Measurements from ENCODE around the gene PIK3IP1.
"Not testable (repeated sequence)": the region's sequence is repeated elsewhere in the genome, so short reads cannot be mapped to it uniquely, and the experiment has no call there.

PIK3IP1 gene

DNA sequence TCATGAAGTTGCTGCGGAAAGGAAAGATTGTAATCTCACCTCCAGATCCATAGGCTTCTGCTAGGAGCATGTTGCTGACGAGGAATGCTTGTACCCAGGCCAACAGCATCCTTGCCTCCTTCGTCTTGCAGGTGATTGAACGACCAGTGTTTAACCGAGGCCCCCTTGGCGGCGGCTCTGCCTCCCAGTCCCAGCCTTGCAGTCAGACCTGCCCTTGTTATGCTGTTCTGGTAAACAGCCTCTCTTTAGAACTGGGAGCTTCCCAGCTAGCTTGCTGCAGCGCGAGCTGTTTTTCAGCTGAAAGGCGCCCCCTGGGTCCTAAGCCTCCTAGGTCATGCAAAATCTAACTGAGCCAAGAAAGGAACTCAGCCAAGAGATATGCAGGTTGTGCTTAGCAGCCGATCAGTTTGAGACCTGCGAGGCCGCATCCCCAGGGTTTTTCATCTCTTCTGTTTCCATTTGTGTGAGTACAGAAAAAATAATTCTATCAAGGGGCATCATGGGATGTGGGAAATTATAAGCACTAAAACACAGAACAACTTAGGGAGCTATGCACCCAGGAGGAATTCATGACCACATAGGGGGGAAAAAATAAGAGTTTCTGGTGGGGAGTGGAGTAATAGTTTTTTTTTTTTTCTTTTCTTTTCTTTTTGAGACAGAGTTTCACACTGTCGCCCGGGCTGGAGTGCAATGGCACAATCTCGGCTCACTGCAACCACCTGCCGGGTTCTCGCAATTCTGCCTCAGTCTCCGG lies at the start of gene PIK3IP1:
PIK3IP1 (minus strand) TSS at position 253 of the 754 bp plus-strand sequence; CDS start at position 109, 144 bp downstream.
- DNase-seq (ENCODE audit: low read depth in 2 of 2) = peak; percentile 72 to 75

DNA sequence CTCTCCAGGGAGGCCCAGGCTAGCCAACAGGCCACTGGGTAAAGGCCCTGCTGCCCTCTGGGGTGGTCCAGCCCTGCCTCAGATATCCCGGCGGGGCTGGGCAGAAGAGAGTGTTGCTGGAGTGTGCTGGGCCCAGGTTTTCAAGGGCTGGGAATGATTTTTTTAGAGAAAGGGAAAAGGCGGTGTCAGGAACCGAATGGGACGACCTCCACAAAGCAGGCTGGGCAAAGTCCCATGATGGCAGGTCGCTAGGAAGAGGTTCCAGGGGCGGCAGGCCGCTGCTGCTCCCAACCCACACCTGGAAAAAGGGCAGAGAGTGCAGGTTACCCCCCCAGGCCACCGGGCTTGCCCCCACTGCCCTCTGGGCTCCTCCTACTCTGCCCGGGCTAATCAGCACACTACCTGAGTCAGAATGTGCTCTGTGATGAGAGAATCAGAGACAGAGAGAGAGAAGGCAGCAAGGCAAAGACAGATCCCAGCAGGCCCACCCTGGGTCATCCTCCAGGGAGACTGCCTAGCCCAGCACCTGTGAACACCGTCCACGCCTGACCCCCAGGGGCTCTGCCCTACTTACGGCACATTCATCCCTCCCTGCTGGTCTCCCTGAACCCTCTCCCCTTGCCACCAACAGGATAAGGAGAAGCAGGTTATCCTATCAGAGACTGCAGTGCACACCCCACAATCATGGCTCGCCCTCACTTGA lies 49.2 kb upstream of the PIK3IP1 start:
- no peak for DNase-seq (ENCODE audit: low read depth in 2 of 2)

DNA sequence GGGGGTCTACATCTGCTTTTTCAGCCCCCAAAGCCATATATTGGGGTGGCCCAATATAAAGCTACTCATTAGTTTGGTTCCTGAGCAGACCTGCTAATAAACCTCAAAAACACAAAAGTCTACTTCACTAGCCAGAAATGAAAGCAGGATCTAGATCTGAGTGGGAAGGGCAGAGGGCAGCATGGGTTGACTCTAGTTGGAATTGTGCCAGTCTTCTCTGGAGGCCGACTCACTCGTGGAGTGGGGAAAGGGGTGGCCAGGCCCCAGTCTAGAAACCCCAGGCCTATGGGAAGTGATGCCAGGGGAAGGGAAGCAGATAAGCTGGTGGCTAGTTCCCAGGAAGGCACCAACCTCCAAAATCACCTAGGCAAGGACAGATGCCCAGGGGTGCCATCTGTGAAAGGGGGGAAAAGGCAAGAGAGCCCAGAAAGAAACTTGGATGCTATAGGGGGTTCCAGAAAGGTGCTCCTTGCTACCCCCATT lies 48.5 kb upstream of the PIK3IP1 start:
- no peak for DNase-seq (ENCODE audit: low read depth in 2 of 2)

DNA sequence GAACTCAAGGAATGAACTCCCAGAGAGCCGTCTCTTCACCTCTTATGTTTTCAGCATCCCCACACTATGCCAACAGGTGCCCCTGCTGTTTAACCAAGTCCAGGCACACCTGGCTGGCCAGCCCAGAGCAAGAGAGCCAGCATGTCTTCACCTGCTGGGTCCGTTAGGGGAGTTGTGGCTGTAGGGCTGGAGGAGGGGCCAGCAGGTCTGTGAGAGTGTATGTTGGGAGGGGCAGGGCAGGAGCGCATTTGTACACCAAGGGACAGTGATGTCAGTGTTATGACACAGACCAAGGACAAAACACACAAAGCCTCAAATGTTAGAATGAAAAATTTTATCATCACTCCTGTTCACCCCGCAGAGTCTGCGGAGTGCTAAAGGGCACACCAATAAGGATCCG lies 48.1 kb upstream of the PIK3IP1 start:
- DNase-seq (ENCODE audit: low read depth in 2 of 2) = no peak

DNA sequence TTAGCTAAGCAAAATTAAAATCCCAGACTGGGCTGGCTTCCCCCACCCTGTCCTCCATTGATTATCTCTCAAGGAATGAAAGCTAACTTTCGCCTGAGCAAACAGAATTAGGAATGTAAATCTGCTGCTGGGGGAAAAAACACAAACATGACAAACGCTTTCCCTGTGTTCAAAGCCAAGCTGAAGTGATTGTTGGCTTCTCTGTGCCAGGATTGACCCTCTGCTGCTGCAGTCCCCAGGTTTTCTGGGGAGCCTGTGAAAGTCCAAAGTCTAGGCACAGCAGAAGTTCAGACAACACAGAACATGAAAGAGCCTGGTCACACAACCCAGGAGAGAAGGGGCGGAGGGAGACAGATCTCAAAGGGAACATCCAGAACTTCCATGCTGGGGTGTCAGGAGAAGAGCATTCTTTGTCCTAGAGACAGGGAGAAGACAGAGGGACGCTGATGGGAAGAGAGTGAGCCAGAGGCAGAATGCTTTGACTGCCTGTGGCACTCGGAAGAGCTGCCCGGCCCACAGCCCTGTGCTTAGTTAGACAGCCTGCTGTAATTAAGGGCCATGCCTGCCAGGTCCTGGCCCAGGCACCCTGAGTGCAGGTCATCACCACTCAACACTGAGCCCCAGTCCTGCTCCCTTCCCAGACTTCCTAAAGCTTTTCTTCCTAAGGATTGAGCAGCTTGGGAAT lies 47.0 kb upstream of the PIK3IP1 start:
- no peak for DNase-seq (ENCODE audit: low read depth in 2 of 2)

DNA sequence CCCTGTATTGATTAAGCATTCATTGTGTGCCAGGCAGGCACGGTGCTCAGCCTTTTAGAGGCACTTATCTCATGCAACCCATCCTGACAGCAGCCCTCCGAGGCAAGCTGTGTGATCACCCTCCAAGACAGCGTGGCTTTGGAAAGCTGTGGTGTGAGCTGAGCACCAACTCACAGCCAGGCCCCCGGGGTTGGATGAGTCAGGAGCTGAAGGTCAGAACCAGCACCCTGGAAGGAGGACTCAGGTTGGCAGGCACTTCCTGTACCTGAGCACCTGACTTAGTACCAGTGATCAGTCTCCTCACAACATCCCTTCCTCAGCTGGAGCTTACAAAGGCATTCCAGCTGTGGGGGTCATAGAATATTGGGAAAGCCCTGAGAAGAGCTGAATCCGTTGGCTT lies 44.9 kb upstream of the PIK3IP1 start:
- DNase-seq (ENCODE audit: low read depth in 2 of 2) = peak in 1 of 2 donors; percentile 20

GRCh38 chr22:31334329-31334728 lies 42.0 kb upstream of the PIK3IP1 start:
- DNase-seq (ENCODE audit: low read depth in 2 of 2) = no peak

DNA sequence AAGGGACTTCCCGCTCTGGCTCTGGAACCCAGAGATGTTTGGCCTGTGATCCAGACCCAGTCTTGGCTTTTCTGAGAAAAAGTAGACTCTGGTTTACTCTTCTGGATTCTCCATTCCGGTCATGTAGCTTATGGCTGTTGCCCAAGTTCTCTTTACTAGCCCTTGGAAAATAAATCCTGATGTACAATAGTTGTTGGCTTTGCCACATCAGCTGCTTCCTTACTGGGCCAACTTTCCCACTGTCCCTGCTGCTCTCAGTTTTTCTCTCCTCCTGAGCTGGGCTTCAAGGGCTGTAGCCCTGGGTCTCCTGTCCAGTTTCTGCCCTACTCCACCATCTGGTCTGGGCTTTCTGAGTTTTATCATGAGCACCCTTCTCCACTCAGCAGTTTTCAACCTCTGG lies 41.4 kb upstream of the PIK3IP1 start:
- no peak for DNase-seq (ENCODE audit: low read depth in 2 of 2)

DNA sequence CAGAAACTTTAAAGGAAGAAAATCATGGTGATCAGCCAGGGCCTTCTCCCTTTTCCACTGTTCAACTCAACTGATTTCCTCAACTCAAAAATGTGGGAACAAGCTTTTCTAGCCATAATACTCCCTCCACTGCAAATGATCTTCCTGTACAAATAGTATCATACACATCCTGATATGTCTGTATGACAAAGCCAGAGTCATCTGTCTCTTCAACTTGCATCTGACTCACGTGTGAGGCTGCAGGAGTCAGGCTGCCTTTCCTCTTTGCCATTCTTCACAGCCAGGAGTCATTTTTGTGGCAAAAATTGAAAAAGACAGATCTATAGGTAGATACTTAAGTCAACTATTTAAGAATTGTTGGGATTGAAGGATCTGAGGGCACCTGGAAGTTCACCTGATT lies 40.6 kb upstream of the PIK3IP1 start:
- DNase-seq (ENCODE audit: low read depth in 2 of 2) = no peak

GRCh38 chr22:31332010-31332409 lies 39.7 kb upstream of the PIK3IP1 start:
- no peak for DNase-seq (ENCODE audit: low read depth in 2 of 2)

- no peak for DNase-seq (ENCODE audit: low read depth in 2 of 2)
Measured at GRCh38 chr22:31329453-31330215, 37.3 kb upstream of the PIK3IP1 start.

- no peak for DNase-seq (ENCODE audit: low read depth in 2 of 2)
Measured at GRCh38 chr22:31329029-31329428, 36.7 kb upstream of the PIK3IP1 start.

DNA sequence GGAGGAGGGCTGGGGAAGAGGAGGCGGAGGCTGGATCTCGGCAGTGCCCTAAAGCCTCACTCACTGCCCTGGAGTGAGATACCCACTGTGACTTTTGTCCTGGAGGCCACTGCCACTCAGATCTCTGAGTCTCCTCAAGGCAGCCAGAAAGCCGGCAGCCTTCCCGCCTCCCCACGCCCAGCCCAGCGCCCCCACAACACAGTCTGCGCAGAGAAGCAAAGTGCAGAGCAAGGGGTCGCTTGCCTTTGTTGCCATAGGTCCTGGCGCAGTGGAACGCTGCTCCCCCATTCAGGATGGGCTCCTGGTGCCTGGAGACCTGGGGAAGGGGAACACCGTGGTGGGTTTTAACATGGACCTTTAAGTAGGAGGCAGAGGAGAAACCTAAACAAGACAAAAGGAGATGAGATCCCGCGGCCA lies 36.3 kb upstream of the PIK3IP1 start:
- no peak for DNase-seq (ENCODE audit: low read depth in 2 of 2)

DNA sequence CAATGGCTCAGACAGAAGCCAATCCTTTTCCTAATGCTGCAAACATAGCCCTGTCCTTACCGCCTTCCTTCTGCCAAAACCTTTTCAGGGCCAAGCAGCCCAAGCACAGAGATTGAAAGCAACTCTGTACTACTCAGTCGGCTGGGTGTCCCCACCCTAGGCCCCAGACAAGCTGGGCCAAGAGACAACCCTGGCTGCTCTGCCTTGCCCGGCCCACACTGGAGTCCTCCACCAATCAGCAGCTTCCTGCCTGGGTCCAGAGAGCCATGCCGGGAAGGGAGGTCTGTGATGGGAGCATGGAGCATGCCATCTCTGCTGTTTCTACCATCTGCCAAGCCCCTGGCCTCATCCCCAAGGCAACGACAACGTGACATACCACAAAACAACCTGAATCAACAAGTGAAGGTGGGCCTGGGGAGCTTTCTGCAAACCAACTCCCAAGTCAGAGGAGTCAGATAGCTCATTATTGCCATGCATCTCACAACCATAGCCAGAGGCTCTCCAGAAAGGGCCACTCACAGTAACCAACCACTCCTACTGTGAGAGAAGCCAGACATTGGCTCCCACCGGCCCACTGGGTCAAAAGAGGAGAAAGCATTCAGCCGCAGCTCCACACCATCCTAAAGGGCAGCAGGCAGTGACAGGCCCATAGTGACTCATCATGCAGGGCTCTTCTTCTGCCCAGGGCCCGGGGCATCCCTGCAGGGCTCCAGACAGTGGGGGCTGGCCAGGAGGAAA lies 35.7 kb upstream of the PIK3IP1 start:
- no peak for DNase-seq (ENCODE audit: low read depth in 2 of 2)

GRCh38 chr22:31326877-31327276 lies 34.6 kb upstream of the PIK3IP1 start:
- no peak for DNase-seq (ENCODE audit: low read depth in 2 of 2)

- no peak for DNase-seq (ENCODE audit: low read depth in 2 of 2)
Measured at GRCh38 chr22:31323578-31324550, 31.6 kb upstream of the PIK3IP1 start.

- no peak for DNase-seq (ENCODE audit: low read depth in 2 of 2)
Measured at GRCh38 chr22:31321421-31321820, 29.1 kb upstream of the PIK3IP1 start.

DNA sequence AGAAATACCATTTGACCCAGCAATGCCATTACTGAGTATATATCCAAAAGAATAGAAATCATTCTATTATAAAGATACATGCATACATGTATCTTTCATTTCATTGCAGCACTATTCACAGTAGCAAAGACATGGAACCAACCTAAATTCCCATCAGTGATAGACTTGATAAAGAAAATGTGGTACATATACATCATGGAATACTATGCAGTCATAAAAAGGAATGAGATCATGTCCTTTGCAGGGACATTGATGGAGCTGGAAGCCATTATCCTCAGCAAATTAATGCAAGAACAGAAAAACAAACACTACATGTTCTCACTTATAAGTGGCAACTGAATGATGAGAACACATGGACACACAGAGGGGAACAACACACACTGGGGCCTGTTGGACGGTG lies 21.9 kb upstream of the PIK3IP1 start:
- not testable (repeated sequence) for DNase-seq (ENCODE audit: low read depth in 2 of 2)

- DNase-seq (ENCODE audit: low read depth in 2 of 2) = peak; percentile 31 to 36
Measured at GRCh38 chr22:31313366-31314147, 21.3 kb upstream of the PIK3IP1 start.

All from stimulated activated CD8-positive, alpha-beta memory T cell treated with anti-CD3 and anti-CD28 coated beads, Interleukin-7, amount 100 ng/mL, for 4 hours (primary cell).